IMR-90 (cell line): Measurements from ENCODE around the gene MEIS2. TPM values are rescaled to one million over a fixed set of nuclear protein-coding genes. Genes with fewer than 3 reads are reported as not detected.

Source experiments
- ATAC-seq: fragments of 200-7000 bp; cut with Tn5 transposase; 2 replicates; pipeline ENCODE4 v1.9.1; 2020; ENCODE audit warnings: low read depth, mild to moderate bottlenecking, moderate library complexity
- BruUV-seq: library from RNA; stranded (reverse); fragments of 400-500 nt; replicated peaks from 2 replicates; lab custom pipeline; 2021; lab: Mats Ljungman, UMichigan
- CTCF ChIA-PET: fragments of 300-600 bp; formaldehyde crosslinking; extraction: SDS; loops from one replicate; lab custom pipeline; 2021; ENCODE audit warnings: antibody characterized with exemption; lab: Yijun Ruan, JAX
- POLR2A ChIA-PET: fragments of 300-600 bp; sonication (Branson Sonifier 250); formaldehyde crosslinking; loops from one replicate; lab custom pipeline; 2022; ENCODE audit warnings: antibody characterized with exemption; ENCODE audit not compliant: unreplicated experiment; lab: Charles Lee
- DNase-seq: peaks from one replicate; pipeline ENCODE4 v3.0.0; 2013
- H2AFZ ChIP-seq: replicated peaks from 2 replicates; pipeline ENCODE3; 2013; ENCODE audit warnings: low read length, mild to moderate bottlenecking; ENCODE audit not compliant: poor library complexity
- H2AK5ac ChIP-seq: 2 replicates; pipeline ENCODE4 v1.6.1; 2013; ENCODE audit warnings: low read depth, low read length, inconsistent platforms
- H2AK9ac ChIP-seq: replicated peaks from 2 replicates; pipeline ENCODE3; 2013; ENCODE audit warnings: mild to moderate bottlenecking, low read depth, low read length, moderate library complexity; ENCODE audit not compliant: poor library complexity
- H2BK120ac ChIP-seq: 2 replicates; pipeline ENCODE4 v1.6.1; 2013; ENCODE audit warnings: low read depth, low read length, inconsistent platforms
- H2BK15ac ChIP-seq: 3 replicates; pipeline ENCODE4 v1.6.1; 2013; ENCODE audit warnings: low read depth, low read length, inconsistent platforms
- H2BK20ac ChIP-seq: 2 replicates; pipeline ENCODE4 v1.6.1; 2013; ENCODE audit warnings: low read depth, mild to moderate bottlenecking, inconsistent platforms, low read length, moderate library complexity
- H2BK5ac ChIP-seq: 2 replicates; pipeline ENCODE4 v1.6.1; 2013; ENCODE audit warnings: mild to moderate bottlenecking, low read depth, low read length, inconsistent platforms; ENCODE audit not compliant: poor library complexity, severe bottlenecking
- H3K14ac ChIP-seq: replicated peaks from 2 replicates; pipeline ENCODE4 v1.6.1; 2013; ENCODE audit warnings: low read depth, low read length, inconsistent platforms
- H3K18ac ChIP-seq: 2 replicates; pipeline ENCODE4 v1.6.1; 2013; ENCODE audit warnings: low read depth, low read length, control low read depth
- H3K23ac ChIP-seq: 2 replicates; pipeline ENCODE4 v1.6.1; 2013; ENCODE audit warnings: low read depth, low read length, inconsistent platforms
- H3K27ac ChIP-seq: 2 replicates; pipeline ENCODE4 v1.5.1; 2013; ENCODE audit warnings: mild to moderate bottlenecking, control low read depth, low read length; ENCODE audit not compliant: insufficient read depth
- H3K27me3 ChIP-seq: 2 replicates; pipeline ENCODE4 v1.6.1; 2013; ENCODE audit warnings: low read length; ENCODE audit not compliant: control insufficient read depth, insufficient read depth
- H3K36me3 ChIP-seq: 2 replicates; pipeline ENCODE4 v1.6.1; 2013; ENCODE audit warnings: low read length, mixed read lengths; ENCODE audit not compliant: control insufficient read depth, insufficient read depth
- H3K4ac ChIP-seq: 2 replicates; pipeline ENCODE4 v1.6.1; 2013; ENCODE audit warnings: low read depth, low read length, inconsistent platforms
- H3K4me1 ChIP-seq: 2 replicates; pipeline ENCODE4 v1.6.1; 2013; ENCODE audit warnings: low read length, mixed read lengths; ENCODE audit not compliant: control insufficient read depth, insufficient read depth
- H3K4me2 ChIP-seq: 2 replicates; pipeline ENCODE4 v1.6.1; 2013; ENCODE audit warnings: low read depth, mild to moderate bottlenecking, control low read depth, low read length, moderate library complexity
- H3K4me3 ChIP-seq: 2 replicates; pipeline ENCODE4 v1.5.1; 2013; ENCODE audit warnings: low read depth, mild to moderate bottlenecking, control low read depth, low read length, moderate library complexity; ENCODE audit not compliant: insufficient read depth
- H3K56ac ChIP-seq: 2 replicates; pipeline ENCODE4 v1.6.1; 2013; ENCODE audit warnings: low read length, inconsistent platforms; ENCODE audit not compliant: insufficient read depth; ENCODE audit errors: extremely low read depth
- H3K79me1 ChIP-seq, 2 experiments: 2 replicates each; pipeline ENCODE4 v1.6.1; 2013; ENCODE audit warnings: low read length in 2 of 2, inconsistent platforms in 1 of 2, low read depth in 1 of 2
- H3K9ac ChIP-seq: 2 replicates; pipeline ENCODE4 v1.6.1; 2013; ENCODE audit warnings: low read depth, low read length, control low read depth
- H3K9me1 ChIP-seq: 2 replicates; pipeline ENCODE4 v1.6.1; 2013; ENCODE audit warnings: low read length, inconsistent platforms; ENCODE audit not compliant: insufficient read depth
- H3K9me3 ChIP-seq: 2 replicates; pipeline ENCODE4 v1.6.1; 2013; ENCODE audit warnings: low read length; ENCODE audit not compliant: control insufficient read depth, insufficient read depth
- H4K20me1 ChIP-seq: 2 replicates; pipeline ENCODE4 v1.6.1; 2013; ENCODE audit warnings: low read length, inconsistent platforms; ENCODE audit not compliant: insufficient read depth
- H4K5ac ChIP-seq: 2 replicates; pipeline ENCODE4 v1.6.1; 2013; ENCODE audit warnings: mild to moderate bottlenecking, low read depth, low read length, control low read depth
- H4K8ac ChIP-seq, 2 experiments: 2 replicates each; pipeline ENCODE4 v1.6.1; 2013; ENCODE audit warnings: low read depth in 2 of 2, low read length in 2 of 2, control low read depth in 1 of 2, inconsistent platforms in 1 of 2
- H4K91ac ChIP-seq: 2 replicates; pipeline ENCODE4 v1.6.1; 2013; ENCODE audit warnings: low read depth, low read length, inconsistent platforms; ENCODE audit not compliant: insufficient read depth
- CTCF ChIP-seq: conservative IDR thresholded peaks from 2 replicates; pipeline ENCODE4 v1.5.1; 2012; ENCODE audit warnings: mild to moderate bottlenecking, low read depth, low read length, improper control_type of control experiment
- POLR2A ChIP-seq: IDR thresholded peaks from 2 replicates; pipeline ENCODE4 v1.6.1; 2012; ENCODE audit warnings: mild to moderate bottlenecking, low read depth, low read length
- RAD21 ChIP-seq: IDR thresholded peaks from 2 replicates; pipeline ENCODE4 v1.6.1; 2012; ENCODE audit warnings: low read length, improper control_type of control experiment
- SMC3 ChIP-seq: fragments of 150-350 bp; IDR thresholded peaks from 2 replicates; pipeline ENCODE4 v1.6.1; 2016; ENCODE audit warnings: low read depth, mild to moderate bottlenecking, antibody characterized with exemption, low read length, moderate library complexity
- USF2 ChIP-seq: fragments of 150-350 bp; IDR thresholded peaks from 2 replicates; pipeline ENCODE4 v1.6.1; 2017; ENCODE audit warnings: mild to moderate bottlenecking, antibody characterized with exemption, low read length, low read depth
- WGBS, 2 experiments: methylation state at CpG; one replicate each; pipeline versions ENCODE4 v1.1.5 to v1.1.7; 2013; ENCODE audit warnings: missing lambda C conversion rate in 2 of 2; ENCODE audit not compliant: insufficient read length in 1 of 2; ENCODE audit errors: extremely low coverage in 2 of 2; 5-methylcytosine and 5-hydroxymethylcytosine counted together
- dilution Hi-C: fragments of 300-500 bp; cut with HindIII; formaldehyde crosslinking; loops from one replicate; pipeline ENCODE4 v1.14.3; 2018; ENCODE audit warnings: low sequenced_read_pairs; ENCODE audit not compliant: unreplicated experiment
- in situ Hi-C: fragments of 300-500 bp; cut with MboI; formaldehyde crosslinking; loops from 3 replicates; pipeline ENCODE4 v1.14.3; 2019; ENCODE audit warnings: low sequenced_read_pairs, inconsistent platforms, mixed read lengths
- intact Hi-C: fragments of 100-400 bp; cut with micrococcal nuclease; formaldehyde crosslinking; loops from 2 replicates; pipeline ENCODE4 v1.10.0; 2022
- polyA plus RNA-seq, 3 experiments: library from polyadenylated mRNA; depleted of rRNA; stranded (reverse); fragments of >200 nt; gene quantifications; 2 replicates each; pipeline ENCODE4 v1.2.3, GENCODE V29; 2012; ENCODE audit warnings: low replicate concordance in 1 of 3
- total RNA-seq: library from RNA; depleted of rRNA; stranded (reverse); fragments of >200 nt; gene quantifications from 2 replicates; pipeline ENCODE4 v1.2.3, GENCODE V29; 2012
- TF ChIP-seq, protein P1 (sequence below): fragments of 150-350 bp; IDR thresholded peaks from 2 replicates; pipeline ENCODE4 v1.6.1; 2016; ENCODE audit warnings: low read depth, mild to moderate bottlenecking, low read length, moderate library complexity, borderline replicate concordance

Gene MEIS2
- total and polyA plus RNA-seq, 2 of the 4 experiments (the other 2 are of a cell fraction), result 70.1 to 71.3 TPM

- Histone ChIP-seq H3K79me1 (peaks cover 22 to 52% of the 10 kb centered on the region in 2 experiments), H4K8ac (no peak overlapping the region), H3K27ac (no peak overlapping the region), H2BK20ac (no peak overlapping the region), H3K23ac (no peak overlapping the region), H3K36me3 (peaks cover 29% of the 10 kb centered on the region), H4K91ac (no peak overlapping the region), H2BK5ac (no peak overlapping the region), H3K27me3 (no peaks in the 10 kb centered on the region), H4K5ac (no peak overlapping the region), H4K20me1 (peaks cover 13% of the 10 kb centered on the region; the same call in 1 of the 2 replicates), H3K4me2 (no peak overlapping the region), H3K56ac (no peak overlapping the region), H3K14ac (no peak overlapping the region), H2AK5ac (no peak overlapping the region), H3K9ac (no peak overlapping the region), H3K4ac (no peak overlapping the region), H3K4me1 (peaks cover 6% of the 10 kb centered on the region), H2AFZ (no peak overlapping the region), H2BK15ac (no peak overlapping the region), H3K9me3 (no peaks in the 10 kb centered on the region), H3K9me1 (peaks cover 4% of the 10 kb centered on the region; the same call in 1 of the 2 replicates), H3K4me3 (no peak overlapping the region), H2AK9ac (no peak overlapping the region), H2BK120ac (no peak overlapping the region), H3K18ac (no peak overlapping the region)
- dilution Hi-C loops (no loop called here), in situ Hi-C loops (no loop called here), intact Hi-C loops (no loop called here)
- WGBS, 2 experiments, result no CpG with 5 or more reads among the region's 3 CpGs
- ATAC-seq, result peak; percentile 17; the same call in 1 of the 2 replicates
- CTCF ChIA-PET, result interaction anchor here (0.6 to 1.0 kb wide), 2 partner anchors 59 to 262 kb away, joined by 3 to 4 read pairs; no protein-coding TSS in a partner anchor
- no peak for TF ChIP-seq USF2
- TF ChIP-seq, protein P1, sequence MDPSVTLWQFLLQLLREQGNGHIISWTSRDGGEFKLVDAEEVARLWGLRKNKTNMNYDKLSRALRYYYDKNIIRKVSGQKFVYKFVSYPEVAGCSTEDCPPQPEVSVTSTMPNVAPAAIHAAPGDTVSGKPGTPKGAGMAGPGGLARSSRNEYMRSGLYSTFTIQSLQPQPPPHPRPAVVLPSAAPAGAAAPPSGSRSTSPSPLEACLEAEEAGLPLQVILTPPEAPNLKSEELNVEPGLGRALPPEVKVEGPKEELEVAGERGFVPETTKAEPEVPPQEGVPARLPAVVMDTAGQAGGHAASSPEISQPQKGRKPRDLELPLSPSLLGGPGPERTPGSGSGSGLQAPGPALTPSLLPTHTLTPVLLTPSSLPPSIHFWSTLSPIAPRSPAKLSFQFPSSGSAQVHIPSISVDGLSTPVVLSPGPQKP, result no peak
- TF ChIP-seq RAD21, result no peak
- no peak for TF ChIP-seq SMC3
- TF ChIP-seq CTCF, result no peak
- TF ChIP-seq POLR2A, result no peak
- no peak for DNase-seq
- POLR2A ChIA-PET, result no interaction called here
- BruUV-seq, result no TSS peak
These were observed 14.2 kb downstream of the MEIS2 start for GRCh38 chr15:37086120-37086519.
